Measurements from ENCODE around the gene MAGI2.
A peak's percentile ranks its signal among the peaks of the same experiment; 100 is the strongest.

The MAGI2 gene

GRCh38 chr7:78542541-78542940 is 910.9 kb downstream of the MAGI2 start:
- H3K27ac ChIP-seq (ENCODE audit: poor library complexity, severe bottlenecking) = no peak overlapping the region
- no peak for TF ChIP-seq CTCF (IDR thresholded peaks at IDR 0.05; ENCODE audit: poor library complexity, severe bottlenecking)
- H3K9me3 ChIP-seq (ENCODE audit: severe bottlenecking) = no peaks in the 10 kb centered on the region
- DNase-seq (ENCODE audit: low spot score) (no peak), ATAC-seq (ENCODE audit: low read depth) (no peak)
- H3K36me3 ChIP-seq (ENCODE audit: low read depth) = no peaks in the 10 kb centered on the region
- H3K4me1 ChIP-seq (ENCODE audit: insufficient read depth, poor library complexity, severe bottlenecking) = no peaks in the 10 kb centered on the region
- no peaks in the 10 kb centered on the region for H3K27me3 ChIP-seq (ENCODE audit: insufficient read depth, poor library complexity, severe bottlenecking)
- H3K4me3 ChIP-seq (ENCODE audit: severe bottlenecking) = no peak overlapping the region

- Histone ChIP-seq H3K27ac (ENCODE audit: poor library complexity, severe bottlenecking) (no peak overlapping the region), H3K4me3 (ENCODE audit: severe bottlenecking) (no peak overlapping the region), H3K4me1 (ENCODE audit: insufficient read depth, poor library complexity, severe bottlenecking) (no peaks in the 10 kb centered on the region), H3K9me3 (ENCODE audit: severe bottlenecking) (no peaks in the 10 kb centered on the region), H3K27me3 (ENCODE audit: insufficient read depth, poor library complexity, severe bottlenecking) (no peaks in the 10 kb centered on the region), H3K36me3 (ENCODE audit: low read depth) (no peaks in the 10 kb centered on the region)
- DNase-seq (ENCODE audit: low spot score) (no peak), ATAC-seq (ENCODE audit: low read depth) (no peak)
- TF ChIP-seq CTCF (IDR thresholded peaks at IDR 0.05; ENCODE audit: poor library complexity, severe bottlenecking) = no peak
Observed at GRCh38 chr7:78539825-78540224, 913.6 kb downstream of the MAGI2 start.

GRCh38 chr7:78535655-78536054 is 917.8 kb downstream of the MAGI2 start:
- no peaks in the 10 kb centered on the region for H3K4me1 ChIP-seq (ENCODE audit: insufficient read depth, poor library complexity, severe bottlenecking)
- H3K27ac ChIP-seq (ENCODE audit: poor library complexity, severe bottlenecking) = no peak overlapping the region
- H3K36me3 ChIP-seq (ENCODE audit: low read depth) = no peaks in the 10 kb centered on the region
- H3K4me3 ChIP-seq (ENCODE audit: severe bottlenecking) = no peak overlapping the region
- ATAC-seq (ENCODE audit: low read depth) (no peak), DNase-seq (ENCODE audit: low spot score) (no peak)
- TF ChIP-seq CTCF (IDR thresholded peaks at IDR 0.05; ENCODE audit: poor library complexity, severe bottlenecking) = no peak
- no peaks in the 10 kb centered on the region for H3K9me3 ChIP-seq (ENCODE audit: severe bottlenecking)
- H3K27me3 ChIP-seq (ENCODE audit: insufficient read depth, poor library complexity, severe bottlenecking) = no peaks in the 10 kb centered on the region

GRCh38 chr7:78530351-78530750 is 923.1 kb downstream of the MAGI2 start:
- Histone ChIP-seq H3K9me3 (ENCODE audit: severe bottlenecking) (no peaks in the 10 kb centered on the region), H3K4me1 (ENCODE audit: insufficient read depth, poor library complexity, severe bottlenecking) (no peaks in the 10 kb centered on the region), H3K4me3 (ENCODE audit: severe bottlenecking) (no peak overlapping the region), H3K36me3 (ENCODE audit: low read depth) (no peaks in the 10 kb centered on the region), H3K27me3 (ENCODE audit: insufficient read depth, poor library complexity, severe bottlenecking) (no peaks in the 10 kb centered on the region), H3K27ac (ENCODE audit: poor library complexity, severe bottlenecking) (no peak overlapping the region)
- no peak for TF ChIP-seq CTCF (IDR thresholded peaks at IDR 0.05; ENCODE audit: poor library complexity, severe bottlenecking)
- ATAC-seq (ENCODE audit: low read depth) = peak; percentile 86
- no peak for DNase-seq (ENCODE audit: low spot score)

GRCh38 chr7:78529392-78529791 is 924.1 kb downstream of the MAGI2 start:
- Histone ChIP-seq H3K27ac (ENCODE audit: poor library complexity, severe bottlenecking) (no peak overlapping the region), H3K4me3 (ENCODE audit: severe bottlenecking) (no peak overlapping the region), H3K36me3 (ENCODE audit: low read depth) (no peaks in the 10 kb centered on the region), H3K27me3 (ENCODE audit: insufficient read depth, poor library complexity, severe bottlenecking) (no peaks in the 10 kb centered on the region), H3K9me3 (ENCODE audit: severe bottlenecking) (no peaks in the 10 kb centered on the region), H3K4me1 (ENCODE audit: insufficient read depth, poor library complexity, severe bottlenecking) (no peaks in the 10 kb centered on the region)
- ATAC-seq (ENCODE audit: low read depth) (no peak), DNase-seq (ENCODE audit: low spot score) (no peak)
- TF ChIP-seq CTCF (IDR thresholded peaks at IDR 0.05; ENCODE audit: poor library complexity, severe bottlenecking) = no peak
